RWPE1 (cell line): ENCODE results near the gene BPIFB1.
A peak's percentile ranks its signal among the peaks of the same experiment; 100 is the strongest.

Experiments
- CTCF ChIA-PET: fragments of 350-600 bp; sonication (Branson Sonifier 250); formaldehyde crosslinking; extraction: SDS; loops from one replicate; lab custom pipeline; 2021; lab: Yijun Ruan, JAX
- POLR2A ChIA-PET: fragments of 400-600 bp; formaldehyde crosslinking; extraction: SDS; loops from one replicate; lab custom pipeline; 2020; ENCODE audit warnings: antibody characterized with exemption; ENCODE audit not compliant: low non-redundant PET; lab: Yijun Ruan, JAX
- DNase-seq: peaks from one replicate; pipeline ENCODE4 v3.0.0; 2012; ENCODE audit warnings: low spot score
- H3K27ac ChIP-seq: fragments of 450-650 bp; 2 replicates; pipeline ENCODE4 v1.5.1; 2017
- CTCF ChIP-seq: fragments of 450-650 bp; conservative IDR thresholded peaks from 2 replicates; pipeline ENCODE4 v1.5.1; 2017; ENCODE audit warnings: low read depth, mild to moderate bottlenecking

The BPIFB1 gene

GRCh38 chr20:33298391-33298790 lies 15.4 kb downstream of the BPIFB1 start:
- no peak for DNase-seq
- ChIA-PET POLR2A (no interaction called here), CTCF (interaction anchor here (0.5 to 3.4 kb wide), 5 partner anchors 8 to 1482 kb away, joined by 3 to 19 read pairs (median 3); no protein-coding TSS in a partner anchor)
- H3K27ac ChIP-seq, result no peak overlapping the region
- TF ChIP-seq CTCF, result no peak

- CTCF ChIA-PET, result interaction anchor here (0.5 to 3.4 kb wide), 19 partner anchors 9 to 1482 kb away, joined by 3 to 19 read pairs (median 3); partner anchors contain the start of gene BPIFB1
Observed at GRCh38 chr20:33299111-33299603, 16.1 kb downstream of the BPIFB1 start.

GRCh38 chr20:33301192-33301930 lies 18.3 kb downstream of the BPIFB1 start:
- POLR2A ChIA-PET, result no interaction called here
- no peak for TF ChIP-seq CTCF
- CTCF ChIA-PET, result interaction anchor here (0.5 to 3.4 kb wide), 8 partner anchors 11 to 560 kb away, joined by 3 to 19 read pairs (median 4); no protein-coding TSS in a partner anchor
- H3K27ac ChIP-seq, result no peak overlapping the region
- no peak for DNase-seq

More at GRCh38 chr20:33299111-33299603, 16.1 kb downstream of the BPIFB1 start:
- DNase-seq, result peak; percentile 90
- POLR2A ChIA-PET, result no interaction called here
- H3K27ac ChIP-seq, result no peak overlapping the region
- peak; percentile 99 for TF ChIP-seq CTCF

- no peak overlapping the region for H3K27ac ChIP-seq
- no peak for TF ChIP-seq CTCF
- ChIA-PET POLR2A (no interaction called here), CTCF (interaction anchor here (0.6 to 1.3 kb wide), 3 partner anchors 11 to 887 kb away, joined by 3 read pairs; no protein-coding TSS in a partner anchor)
- no peak for DNase-seq
Observed at GRCh38 chr20:33303595-33303994, 20.6 kb downstream of the BPIFB1 start.

GRCh38 chr20:33304046-33304445 lies 21.0 kb downstream of the BPIFB1 start:
- CTCF ChIA-PET, result interaction anchor here (0.6 to 1.3 kb wide), 3 partner anchors 11 to 886 kb away, joined by 3 read pairs; no protein-coding TSS in a partner anchor
- no peak for DNase-seq
- no peak for TF ChIP-seq CTCF
- H3K27ac ChIP-seq, result no peak overlapping the region
- POLR2A ChIA-PET, result no interaction called here

GRCh38 chr20:33305589-33306057 lies 22.6 kb downstream of the BPIFB1 start:
- DNase-seq, result peak; percentile 76
- no peak overlapping the region for H3K27ac ChIP-seq
- TF ChIP-seq CTCF, result no peak
- ChIA-PET CTCF (interaction anchor here (0.6 kb wide), 1 partner anchor 717 kb away, joined by 3 read pairs; no protein-coding TSS in a partner anchor), POLR2A (no interaction called here)
